ENCODE data around the gene TRAPPC12.
A peak's percentile ranks its signal among the peaks of the same experiment; 100 is the strongest.

TRAPPC12 gene

DNA sequence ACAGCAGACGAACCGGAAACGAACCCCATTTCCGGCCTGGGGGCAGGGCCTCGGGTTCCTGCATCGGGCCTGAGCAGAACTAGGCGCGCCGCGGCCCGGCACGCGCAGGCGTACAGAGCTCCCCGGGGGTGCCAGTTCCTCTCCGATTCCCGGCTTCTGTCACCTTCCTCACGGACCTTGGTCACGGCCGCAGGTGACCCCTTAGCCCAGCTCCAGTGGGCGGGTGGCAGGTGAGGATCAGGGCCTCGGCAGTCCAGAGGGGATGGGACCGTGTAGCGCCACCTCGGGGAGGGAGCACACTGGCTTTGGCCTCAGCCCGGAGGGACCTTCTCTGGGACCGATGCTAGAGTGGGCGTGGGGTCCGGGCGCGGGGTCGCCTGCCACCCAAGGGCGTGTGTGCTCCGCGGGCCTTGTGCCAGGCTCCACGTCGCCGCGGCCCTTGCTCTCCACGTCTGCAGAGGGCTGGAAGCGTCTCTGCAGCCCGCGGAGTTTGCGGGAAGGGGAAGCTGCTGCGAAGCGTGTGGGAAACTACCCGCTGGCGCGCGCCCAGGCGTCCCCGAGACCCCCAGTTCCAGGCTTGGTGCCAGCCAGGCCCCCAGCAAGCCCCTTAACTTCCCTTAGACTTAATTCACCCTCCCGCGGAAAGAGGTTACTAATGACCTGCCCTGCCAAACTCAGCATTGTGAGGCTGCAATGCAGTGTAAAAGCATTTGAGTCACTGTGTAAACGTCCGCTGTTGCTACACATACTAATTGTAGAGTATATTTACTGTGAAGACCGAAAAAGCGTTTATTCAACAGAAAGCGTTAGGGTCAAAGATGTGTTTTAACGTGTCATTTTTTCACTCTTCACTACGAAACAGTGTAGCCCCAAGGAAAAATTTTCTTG, at the start of gene TRAPPC12:
Gene TRAPPC12 (plus strand): TSS at position 48 of the 888 bp plus-strand sequence. CDS start 7,930 bp downstream, outside the sequence.
- peaks cover 38% of the 10 kb centered on the region for H3K4me1 Mint-ChIP-seq
- DNase-seq (peak; percentile 89 to 93), ATAC-seq (peak; percentile 82)
- no peaks in the 10 kb centered on the region for H3K27me3 Mint-ChIP-seq
- peak within 1 kb of the TSS; percentile 97 for H3K27ac Mint-ChIP-seq
- peak within 1 kb of the TSS; percentile 96 to 100 for H3K4me3 Mint-ChIP-seq
- no peaks in the 10 kb centered on the region for H3K9me3 Mint-ChIP-seq

DNA sequence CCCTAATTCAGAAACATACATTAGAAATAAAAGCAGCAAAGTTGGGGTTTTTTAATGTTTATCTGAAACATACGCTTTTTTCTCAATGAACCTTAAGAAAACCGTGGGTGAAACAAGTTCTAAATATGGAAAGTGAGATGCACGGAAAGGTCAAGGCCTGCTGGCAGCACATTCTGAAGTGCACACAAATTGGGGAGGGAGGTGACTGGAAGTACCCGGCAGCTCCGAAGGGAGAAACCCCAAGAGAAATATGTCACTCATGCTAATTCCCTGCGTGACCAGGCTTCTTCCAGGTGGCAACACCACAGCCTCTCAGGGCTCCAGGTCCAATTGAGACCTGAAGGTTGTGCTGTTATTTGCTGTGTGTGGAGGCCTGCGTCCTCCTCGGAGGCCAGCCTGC, 47.4 kb upstream of the TRAPPC12 start:
- Mint-ChIP-seq H3K27me3 (no peaks in the 10 kb centered on the region), H3K27ac (no peak overlapping the region), H3K9me3 (peaks cover 0 to 24% of the 10 kb centered on the region in 2 donors), H3K4me3 (no peak overlapping the region), H3K4me1 (peaks cover 13% of the 10 kb centered on the region)
- no peak for DNase-seq
- ATAC-seq: no peak

DNA sequence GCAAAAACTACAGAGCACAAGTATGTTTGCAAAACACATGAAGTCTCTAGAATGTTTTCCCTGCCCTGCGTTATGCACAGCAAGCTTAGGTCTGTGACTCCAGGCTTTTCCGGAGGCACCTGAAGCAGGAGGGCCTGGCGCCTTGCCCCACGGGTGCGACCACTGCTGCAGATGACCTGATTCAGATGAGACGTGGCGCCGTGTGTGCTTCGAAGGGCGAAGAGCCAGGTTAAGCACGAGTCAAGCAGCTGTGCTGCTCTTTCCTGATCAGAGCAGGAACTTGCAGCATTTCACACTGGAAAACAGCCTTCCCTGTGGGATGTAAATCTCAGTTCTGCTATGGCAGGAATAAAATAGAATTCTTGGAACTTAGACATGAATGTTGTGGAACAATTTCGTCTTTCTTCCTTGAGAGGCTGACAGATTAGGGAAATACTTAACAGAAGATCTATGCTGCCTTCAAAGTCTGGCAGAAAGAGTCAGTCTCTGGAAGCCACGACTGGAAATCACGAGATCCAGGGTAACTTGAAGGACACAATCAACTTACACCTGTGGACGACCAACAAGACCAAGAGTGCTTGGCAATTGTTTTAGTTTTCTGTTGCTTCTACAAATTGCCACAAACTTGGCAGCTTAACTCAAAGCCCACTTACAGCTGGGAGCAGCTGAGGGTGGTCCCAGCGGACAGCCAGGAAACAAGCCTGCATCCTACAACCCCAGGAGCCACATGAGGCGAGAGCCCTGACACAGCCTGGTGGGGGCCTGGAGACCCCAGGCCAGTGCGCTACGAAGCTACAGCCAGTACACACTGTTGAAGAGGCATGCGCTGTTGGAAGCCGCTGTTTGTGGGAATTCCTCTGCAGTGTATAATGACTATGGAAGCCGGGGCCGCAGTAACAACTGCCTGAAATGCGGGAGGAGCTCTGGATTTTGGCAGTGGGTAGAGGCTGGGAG, 44.8 kb upstream of the TRAPPC12 start:
- Mint-ChIP-seq H3K27me3 (no peaks in the 10 kb centered on the region), H3K4me1 (peaks cover 6% of the 10 kb centered on the region), H3K4me3 (no peak overlapping the region), H3K9me3 (peaks cover 0 to 24% of the 10 kb centered on the region in 2 donors), H3K27ac (peak overlapping the region in 1 of 2 donors; percentile 74)
- ATAC-seq (no peak), DNase-seq (no peak)

DNA sequence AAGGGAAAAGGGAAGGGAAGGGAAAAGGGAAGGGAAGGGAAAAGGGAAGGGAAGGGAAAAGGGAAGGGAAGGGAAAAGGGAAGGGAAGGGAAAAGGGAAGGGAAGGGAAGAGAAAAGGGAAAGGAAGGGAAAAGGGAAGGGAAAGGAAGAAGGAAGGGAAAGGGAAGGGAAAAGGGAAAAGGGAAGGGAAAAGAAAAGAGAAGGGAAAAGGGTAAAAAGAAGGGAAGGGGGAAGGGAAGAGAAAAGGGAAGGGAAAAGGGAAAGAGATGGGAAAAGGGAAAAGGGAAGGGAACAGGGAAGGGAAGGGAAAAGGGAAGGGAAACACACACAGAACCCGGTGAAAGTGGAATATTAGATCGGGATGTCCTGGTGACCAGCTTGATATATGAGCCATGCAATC, 42.6 kb upstream of the TRAPPC12 start:
- no peak for ATAC-seq
- H3K27ac Mint-ChIP-seq: no peak overlapping the region
- H3K4me1 Mint-ChIP-seq: peaks cover 4% of the 10 kb centered on the region

DNA sequence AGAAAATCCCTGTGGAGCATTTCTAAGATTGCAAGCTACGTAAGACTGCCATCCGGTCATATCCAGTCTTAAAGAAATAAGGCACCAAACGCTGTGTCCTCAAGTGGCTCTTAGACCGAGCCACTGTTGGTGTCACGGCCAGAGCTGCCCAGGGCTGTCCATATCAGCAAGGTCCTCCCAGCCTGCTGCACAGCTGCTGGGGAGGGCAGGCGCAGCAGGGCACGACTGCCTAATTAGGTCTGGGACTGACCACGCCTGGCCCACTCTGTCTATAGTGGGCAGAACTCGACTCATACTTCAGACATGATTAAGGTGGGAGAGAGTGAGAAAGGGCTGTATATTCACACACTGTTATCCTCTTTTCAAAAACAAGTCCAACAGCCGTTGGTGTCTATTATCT, 41.2 kb upstream of the TRAPPC12 start:
- no peak overlapping the region for H3K27ac Mint-ChIP-seq
- no peak overlapping the region for H3K4me3 Mint-ChIP-seq
- peaks cover 4% of the 10 kb centered on the region for H3K4me1 Mint-ChIP-seq
- no peak for ATAC-seq
- DNase-seq: no peak
- no peaks in the 10 kb centered on the region for H3K27me3 Mint-ChIP-seq
- peaks cover 0 to 12% of the 10 kb centered on the region in 2 donors for H3K9me3 Mint-ChIP-seq

More for the DNA sequence above, 42.6 kb upstream of the TRAPPC12 start:
- Mint-ChIP-seq H3K4me3 (no peak overlapping the region), H3K27me3 (no peaks in the 10 kb centered on the region), H3K9me3 (peaks cover 0 to 12% of the 10 kb centered on the region in 2 donors)
- no peak for DNase-seq

DNA sequence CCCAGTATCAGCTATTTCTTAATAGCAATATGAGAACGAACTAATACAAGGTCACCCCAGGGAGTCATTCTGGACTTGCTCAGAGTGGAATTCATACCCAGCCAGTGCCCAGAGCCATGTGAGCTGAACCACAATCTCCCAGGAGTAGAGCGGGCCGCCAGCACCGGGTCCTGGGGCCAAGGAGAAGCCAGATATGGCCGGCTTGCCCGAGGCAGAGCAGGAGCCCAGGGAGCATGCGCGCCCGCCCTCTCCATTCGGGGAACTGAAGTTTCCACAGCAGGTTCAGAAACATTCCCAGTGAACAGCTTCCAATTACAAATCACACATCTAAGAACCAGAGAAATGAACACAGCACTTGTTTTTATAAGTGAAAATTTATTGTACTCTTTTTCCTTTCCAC, 39.4 kb upstream of the TRAPPC12 start:
- H3K27ac Mint-ChIP-seq: no peak overlapping the region
- no peak overlapping the region for H3K4me3 Mint-ChIP-seq
- peaks cover 4% of the 10 kb centered on the region for H3K4me1 Mint-ChIP-seq
- DNase-seq (no peak), ATAC-seq (no peak)
- peaks cover 0 to 12% of the 10 kb centered on the region in 2 donors for H3K9me3 Mint-ChIP-seq
- no peaks in the 10 kb centered on the region for H3K27me3 Mint-ChIP-seq

DNA sequence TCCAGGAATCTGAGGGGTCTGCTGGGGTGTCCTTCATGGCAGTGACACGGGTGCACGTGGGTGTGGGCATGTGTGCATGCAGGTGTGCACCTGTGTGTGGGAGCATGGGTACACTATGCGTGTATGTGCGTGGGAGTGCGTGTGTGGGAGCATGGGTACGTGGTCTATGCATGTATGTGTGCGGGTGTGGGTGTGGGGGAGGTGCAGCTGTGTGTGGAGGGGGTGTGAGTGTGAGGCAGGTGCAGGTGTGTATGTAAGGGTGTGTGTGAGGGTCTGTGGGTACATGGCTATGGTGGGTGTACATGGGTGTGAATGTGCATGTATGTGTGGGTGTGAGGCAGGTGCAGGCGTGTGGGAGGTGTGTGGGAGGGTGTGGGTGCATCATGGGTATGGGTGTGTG, 38.2 kb upstream of the TRAPPC12 start:
- H3K27ac Mint-ChIP-seq: no peak overlapping the region
- no peaks in the 10 kb centered on the region for H3K4me1 Mint-ChIP-seq
- DNase-seq: no peak
- no peaks in the 10 kb centered on the region for H3K27me3 Mint-ChIP-seq
- peak; percentile 39 for ATAC-seq
- no peak overlapping the region for H3K4me3 Mint-ChIP-seq
- H3K9me3 Mint-ChIP-seq: peaks cover 0 to 2% of the 10 kb centered on the region in 2 donors

DNA sequence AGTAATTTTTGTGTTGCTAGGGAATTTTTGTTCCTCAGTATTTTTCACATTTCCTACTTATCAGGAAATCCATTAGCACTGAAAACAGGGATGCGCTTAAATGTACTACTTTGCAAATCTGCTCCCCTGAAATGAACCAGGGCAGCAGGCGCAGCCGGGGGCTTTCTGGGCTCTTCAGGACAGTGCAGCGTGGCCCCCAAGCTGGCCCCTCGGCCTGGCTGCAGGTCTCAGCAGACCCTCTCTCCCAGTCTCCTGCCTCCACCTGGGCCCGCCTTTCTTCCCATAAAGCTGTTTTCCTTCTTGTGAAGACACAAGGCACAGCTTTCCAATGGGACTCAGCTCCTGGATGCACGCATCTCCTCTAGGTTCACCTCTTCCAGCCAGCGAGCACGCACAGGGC, 37.2 kb upstream of the TRAPPC12 start:
- ATAC-seq (no peak), DNase-seq (no peak)
- H3K4me3 Mint-ChIP-seq: no peak overlapping the region
- H3K9me3 Mint-ChIP-seq: peaks cover 0 to 1% of the 10 kb centered on the region in 2 donors
- no peaks in the 10 kb centered on the region for H3K27me3 Mint-ChIP-seq
- H3K27ac Mint-ChIP-seq: no peak overlapping the region
- no peaks in the 10 kb centered on the region for H3K4me1 Mint-ChIP-seq

DNA sequence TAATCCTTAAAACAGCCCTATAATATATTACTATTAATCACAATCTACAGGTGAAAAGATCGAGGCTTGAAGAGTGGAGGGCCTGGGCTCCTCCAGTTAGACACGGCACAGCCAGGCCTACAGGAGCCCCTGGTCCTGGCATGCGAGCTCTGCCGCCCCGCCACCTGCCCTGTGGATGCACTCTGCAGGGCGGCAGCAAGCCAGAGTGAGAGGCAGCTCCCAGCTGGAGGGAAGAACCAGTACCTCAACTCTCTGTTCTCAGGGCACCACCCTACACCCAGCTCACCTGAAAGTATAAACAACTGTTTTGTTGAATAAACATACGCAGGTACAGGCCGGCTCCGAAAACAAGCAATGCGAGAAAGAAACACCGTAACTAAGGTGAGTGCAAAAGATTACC, 36.5 kb upstream of the TRAPPC12 start:
- no peaks in the 10 kb centered on the region for H3K4me1 Mint-ChIP-seq

DNA sequence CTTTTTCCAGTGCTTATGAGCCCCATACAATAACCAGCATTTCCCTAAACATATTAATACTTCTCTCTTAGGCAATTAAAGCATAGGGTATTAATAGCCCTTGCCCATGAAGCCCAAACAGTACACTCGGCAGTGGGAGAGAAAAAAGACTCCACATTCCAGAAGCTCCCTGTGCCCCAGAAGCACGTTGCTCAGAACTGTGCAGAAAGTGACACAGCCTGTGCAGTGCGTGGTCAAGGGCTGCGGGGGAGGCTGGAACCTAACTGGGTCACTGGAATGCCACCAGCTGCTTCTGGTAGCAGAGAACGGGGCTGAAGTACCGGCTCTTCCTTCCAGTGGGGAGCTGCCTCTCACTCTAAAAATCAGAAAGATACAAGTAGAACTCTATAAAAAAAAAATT, 34.6 kb upstream of the TRAPPC12 start:
- no peak for ATAC-seq
- no peaks in the 10 kb centered on the region for H3K4me1 Mint-ChIP-seq
- H3K9me3 Mint-ChIP-seq: peaks cover 7 to 9% of the 10 kb centered on the region in 2 donors
- no peak overlapping the region for H3K27ac Mint-ChIP-seq
- no peaks in the 10 kb centered on the region for H3K27me3 Mint-ChIP-seq
- no peak for DNase-seq
- no peak overlapping the region for H3K4me3 Mint-ChIP-seq

More for the DNA sequence above, 36.5 kb upstream of the TRAPPC12 start:
- ATAC-seq: no peak
- Mint-ChIP-seq H3K27me3 (no peaks in the 10 kb centered on the region), H3K27ac (no peak overlapping the region), H3K9me3 (peaks cover 0 to 6% of the 10 kb centered on the region in 2 donors), H3K4me3 (no peak overlapping the region)
- no peak for DNase-seq

DNA sequence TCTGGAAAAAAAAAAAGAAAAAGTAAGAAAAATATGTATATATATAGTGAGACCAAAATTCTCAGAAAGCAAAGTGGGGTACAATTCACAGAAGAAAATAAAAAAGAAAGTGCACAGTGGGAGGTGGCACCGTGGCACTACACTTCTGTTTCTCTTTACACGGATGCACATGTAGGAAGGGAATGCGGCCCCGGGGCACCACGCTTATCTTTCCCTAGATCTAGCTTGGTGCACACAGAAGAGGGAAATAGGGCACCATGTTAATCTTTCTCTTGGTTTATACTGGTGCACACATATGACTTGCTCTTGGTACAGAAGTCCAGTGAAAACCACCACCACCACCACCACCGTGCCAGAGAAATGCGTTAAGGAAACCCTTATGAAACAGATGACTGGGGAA, 33.9 kb upstream of the TRAPPC12 start:
- ATAC-seq: no peak
- Mint-ChIP-seq H3K9me3 (peaks cover 14 to 17% of the 10 kb centered on the region in 2 donors), H3K27ac (no peak overlapping the region), H3K4me1 (no peaks in the 10 kb centered on the region), H3K27me3 (no peaks in the 10 kb centered on the region), H3K4me3 (no peak overlapping the region)
- DNase-seq: no peak

DNA sequence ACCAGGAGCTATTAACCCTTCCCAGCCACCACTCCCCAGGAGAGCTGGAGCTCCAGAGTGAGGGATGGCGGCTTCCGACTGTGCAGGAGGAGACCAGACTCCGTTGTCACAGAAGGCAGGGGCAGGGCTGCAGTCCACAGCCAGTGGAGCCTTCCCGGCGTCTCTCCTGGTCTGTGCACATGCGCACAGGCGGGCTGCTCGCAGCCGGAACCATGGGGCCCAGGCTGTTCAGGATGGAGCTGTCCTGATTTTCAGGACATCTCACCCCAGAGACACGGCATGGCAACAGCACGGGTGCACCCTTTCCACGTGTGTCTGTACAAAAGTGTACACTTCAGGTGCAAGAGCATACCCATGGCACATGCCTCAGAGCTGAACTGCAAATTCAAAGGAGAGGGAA, 30.7 kb upstream of the TRAPPC12 start:
- H3K9me3 Mint-ChIP-seq: peaks cover 20 to 34% of the 10 kb centered on the region in 2 donors
- H3K4me1 Mint-ChIP-seq: no peaks in the 10 kb centered on the region

DNA sequence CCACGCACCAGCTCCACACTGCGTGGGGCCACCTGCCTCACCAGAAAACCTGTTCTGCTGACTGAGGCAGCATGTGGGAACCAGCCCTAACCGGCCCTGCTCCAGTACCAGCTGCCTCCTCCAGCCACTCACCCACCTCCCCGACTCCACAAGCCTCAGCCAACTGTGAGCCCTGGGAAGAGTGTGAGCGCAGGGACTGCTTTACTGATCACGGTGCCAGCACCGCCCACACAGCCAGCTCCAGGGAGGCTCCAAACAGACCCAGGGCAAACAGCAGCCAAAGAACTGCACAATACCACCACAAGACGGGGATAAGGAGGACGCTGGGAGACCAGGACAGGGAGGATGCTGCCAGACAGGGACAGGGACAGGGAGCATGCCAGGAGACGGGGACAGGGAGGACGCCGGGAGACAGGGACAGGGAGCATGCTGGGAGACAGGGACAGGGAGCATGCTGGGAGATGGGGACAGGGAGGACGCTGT, 30.2 kb upstream of the TRAPPC12 start:
- Mint-ChIP-seq H3K27ac (peak overlapping the region in 1 of 2 donors; percentile 51), H3K4me1 (no peaks in the 10 kb centered on the region), H3K4me3 (no peak overlapping the region), H3K27me3 (no peaks in the 10 kb centered on the region), H3K9me3 (peaks cover 20 to 34% of the 10 kb centered on the region in 2 donors)
- ATAC-seq (no peak), DNase-seq (no peak)

More for the DNA sequence above, 30.7 kb upstream of the TRAPPC12 start:
- DNase-seq (no peak), ATAC-seq (no peak)
- Mint-ChIP-seq H3K4me3 (no peak overlapping the region), H3K27me3 (no peaks in the 10 kb centered on the region), H3K27ac (no peak overlapping the region)

DNA sequence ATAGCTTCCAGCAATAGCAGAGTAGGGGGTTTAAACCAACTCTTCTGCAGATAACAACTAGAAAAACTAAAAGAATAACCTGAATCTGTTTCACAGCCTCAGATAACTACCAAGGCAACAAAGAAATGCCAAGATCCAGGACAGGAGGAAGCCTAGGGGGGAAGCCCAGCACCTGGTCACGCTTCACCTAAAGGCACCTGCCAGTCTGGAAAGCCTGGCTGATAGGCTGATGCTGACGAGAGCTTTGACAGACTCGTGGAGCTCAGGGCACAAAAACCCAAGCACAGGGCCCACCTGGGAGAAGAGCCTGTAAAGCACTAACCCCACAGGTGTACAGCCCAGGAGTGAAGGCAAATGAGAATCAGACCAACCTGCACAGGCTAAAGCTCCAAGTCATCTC, 24.5 kb upstream of the TRAPPC12 start:
- ATAC-seq (no peak), DNase-seq (no peak)
- Mint-ChIP-seq H3K4me3 (no peak overlapping the region), H3K4me1 (peaks cover 17% of the 10 kb centered on the region), H3K27ac (peak overlapping the region in 1 of 2 donors; percentile 15), H3K9me3 (peaks cover 12 to 23% of the 10 kb centered on the region in 2 donors), H3K27me3 (no peaks in the 10 kb centered on the region)

DNA sequence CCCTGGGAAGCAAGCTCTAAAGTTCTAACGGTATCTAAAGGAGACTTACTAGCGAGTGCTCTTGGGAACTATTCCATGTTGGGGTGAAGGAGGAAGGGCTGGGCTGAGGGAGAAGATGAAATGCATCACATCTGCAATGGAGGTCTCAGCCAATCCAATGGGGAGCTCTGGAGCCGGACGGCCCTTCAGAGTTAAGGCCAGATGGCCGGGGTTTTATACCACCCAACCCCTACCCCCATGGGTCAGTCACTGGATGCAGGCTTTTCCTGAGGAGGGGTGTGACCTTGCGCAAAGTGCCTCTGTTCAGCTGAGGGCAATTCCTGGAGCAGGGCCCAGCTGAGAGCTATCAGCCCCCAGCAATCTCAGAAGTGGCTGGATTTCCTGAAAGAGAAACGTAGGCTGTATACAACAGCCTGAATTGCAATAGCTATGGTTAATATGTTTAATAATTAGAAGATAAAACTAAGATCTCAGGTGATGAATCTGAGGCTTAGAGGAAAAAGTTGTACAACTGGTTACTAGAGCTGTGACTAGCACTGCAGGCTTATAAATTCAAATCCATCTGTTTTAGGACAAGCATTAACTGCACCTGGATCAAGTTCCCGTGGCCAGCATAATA, 23.4 kb upstream of the TRAPPC12 start:
- H3K4me3 Mint-ChIP-seq: no peak overlapping the region
- no peaks in the 10 kb centered on the region for H3K27me3 Mint-ChIP-seq
- ATAC-seq: no peak
- DNase-seq: no peak
- peaks cover 26% of the 10 kb centered on the region for H3K4me1 Mint-ChIP-seq
- peak overlapping the region in 1 of 2 donors; percentile 8 for H3K27ac Mint-ChIP-seq
- H3K9me3 Mint-ChIP-seq: peaks cover 5 to 13% of the 10 kb centered on the region in 2 donors

All from stimulated activated naive CD8-positive, alpha-beta T cell treated with anti-CD3 and anti-CD28 coated beads, Interleukin-15, amount 100 ng/mL, for 72 hours (primary cell).